Superior temporal gyrus (tissue), 1 donor: Measurements from ENCODE around the gene GSC.
"Not testable (repeated sequence)": the region's sequence is repeated elsewhere in the genome, so short reads cannot be mapped to it uniquely, and the experiment has no call there.

ENCODE experiments used
- DNase-seq: peaks from one replicate; pipeline ENCODE4 v3.0.0-alpha.2; 2016; ENCODE audit errors: extremely low spot score

Gene GSC

GRCh38 chr14:94769391-94770250 is at the start of gene GSC:
GSC (minus strand) TSS chr14:94770113; CDS start chr14:94770015, 98 bp downstream.
- no peak for DNase-seq

- DNase-seq: no peak
Observed at GRCh38 chr14:94819531-94819930, 49.6 kb upstream of the GSC start.

GRCh38 chr14:94816113-94816512 is 46.2 kb upstream of the GSC start:
- DNase-seq: no peak

- DNase-seq: no peak
Observed at GRCh38 chr14:94805680-94806288, 35.9 kb upstream of the GSC start.

GRCh38 chr14:94801225-94801624 is 31.3 kb upstream of the GSC start:
- DNase-seq: no peak

GRCh38 chr14:94800764-94801163 is 30.9 kb upstream of the GSC start:
- DNase-seq: not testable (repeated sequence)

GRCh38 chr14:94797887-94798286 is 28.0 kb upstream of the GSC start:
- DNase-seq: no peak

- DNase-seq: no peak
Observed at GRCh38 chr14:94796278-94796677, 26.4 kb upstream of the GSC start.

- DNase-seq: no peak
Observed at GRCh38 chr14:94795372-94795771, 25.5 kb upstream of the GSC start.

- no peak for DNase-seq
Observed at GRCh38 chr14:94793901-94794300, 24.0 kb upstream of the GSC start.

GRCh38 chr14:94787655-94788054 is 17.7 kb upstream of the GSC start:
- DNase-seq: no peak

GRCh38 chr14:94787092-94787491 is 17.2 kb upstream of the GSC start:
- DNase-seq: no peak

- no peak for DNase-seq
Observed at GRCh38 chr14:94780536-94781399, 10.9 kb upstream of the GSC start.

- no peak for DNase-seq
Observed at GRCh38 chr14:94779713-94780112, 9.8 kb upstream of the GSC start.

GRCh38 chr14:94775871-94776210 is 5.9 kb upstream of the GSC start:
- no peak for DNase-seq

GRCh38 chr14:94775091-94775870 is 5.4 kb upstream of the GSC start:
- no peak for DNase-seq

- no peak for DNase-seq
Observed at GRCh38 chr14:94774344-94775090, 4.6 kb upstream of the GSC start.

GRCh38 chr14:94773655-94774343 is 3.9 kb upstream of the GSC start:
- DNase-seq: no peak

- DNase-seq: no peak
Observed at GRCh38 chr14:94773061-94773648, 3.2 kb upstream of the GSC start.

GRCh38 chr14:94772548-94772947 is 2.6 kb upstream of the GSC start:
- no peak for DNase-seq
